Thyroid gland (tissue), 4 donors: ENCODE data around the gene QARS1.

ENCODE experiments used
- POLR2A ChIP-seq, 2 donors: fragments of 450-650 bp; IDR thresholded peaks; one replicate each; pipeline ENCODE4 v1.6.1; 2017; ENCODE audit warnings: antibody characterized with exemption in 2 of 2, mild to moderate bottlenecking in 2 of 2, moderate library complexity in 1 of 2
- TF ChIP-seq, protein P1 (sequence below), 6 experiments: fragments of 200-600 bp in 3 of 6; fragments of 450-650 bp in 3 of 6; sonication (generic) in 3 of 6; IDR thresholded peaks; one replicate each; pipeline ENCODE4 v1.5.1; 2016 to 2019; ENCODE audit warnings: antibody characterized with exemption in 6 of 6, mild to moderate bottlenecking in 2 of 6, inconsistent platforms in 1 of 6, moderate library complexity in 1 of 6

DNA sequence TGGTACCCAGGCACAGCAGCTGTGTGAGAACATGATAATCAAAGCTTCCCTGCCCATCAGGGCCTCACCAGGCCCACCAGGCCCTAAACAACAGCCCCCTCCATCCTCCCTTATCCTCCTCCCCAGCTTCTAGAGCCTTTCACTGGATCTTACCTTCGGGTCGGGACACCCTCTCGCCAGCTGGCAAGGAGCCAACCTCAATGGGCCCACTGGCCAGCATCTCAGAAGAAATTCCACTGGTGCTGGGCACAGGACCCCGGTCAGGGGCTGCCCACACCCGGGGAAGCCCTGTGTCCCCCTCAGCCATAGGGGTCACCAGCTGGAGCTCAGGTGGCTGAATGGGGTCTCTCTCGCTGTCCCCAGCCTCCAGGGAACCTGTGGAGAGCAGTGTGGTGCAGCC is 6.8 kb upstream of the QARS1 start:
- TF ChIP-seq, protein P1, sequence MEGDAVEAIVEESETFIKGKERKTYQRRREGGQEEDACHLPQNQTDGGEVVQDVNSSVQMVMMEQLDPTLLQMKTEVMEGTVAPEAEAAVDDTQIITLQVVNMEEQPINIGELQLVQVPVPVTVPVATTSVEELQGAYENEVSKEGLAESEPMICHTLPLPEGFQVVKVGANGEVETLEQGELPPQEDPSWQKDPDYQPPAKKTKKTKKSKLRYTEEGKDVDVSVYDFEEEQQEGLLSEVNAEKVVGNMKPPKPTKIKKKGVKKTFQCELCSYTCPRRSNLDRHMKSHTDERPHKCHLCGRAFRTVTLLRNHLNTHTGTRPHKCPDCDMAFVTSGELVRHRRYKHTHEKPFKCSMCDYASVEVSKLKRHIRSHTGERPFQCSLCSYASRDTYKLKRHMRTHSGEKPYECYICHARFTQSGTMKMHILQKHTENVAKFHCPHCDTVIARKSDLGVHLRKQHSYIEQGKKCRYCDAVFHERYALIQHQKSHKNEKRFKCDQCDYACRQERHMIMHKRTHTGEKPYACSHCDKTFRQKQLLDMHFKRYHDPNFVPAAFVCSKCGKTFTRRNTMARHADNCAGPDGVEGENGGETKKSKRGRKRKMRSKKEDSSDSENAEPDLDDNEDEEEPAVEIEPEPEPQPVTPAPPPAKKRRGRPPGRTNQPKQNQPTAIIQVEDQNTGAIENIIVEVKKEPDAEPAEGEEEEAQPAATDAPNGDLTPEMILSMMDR (IDR thresholded peaks at IDR 0.05), result no peak
- no peak for TF ChIP-seq POLR2A (IDR thresholded peaks at IDR 0.05)
